Pancreas (tissue), 10 donors: ENCODE results near the gene PLCXD3. TPM values are rescaled to one million over a fixed set of nuclear protein-coding genes. Genes with fewer than 3 reads are reported as not detected.

Experiments used
- ATAC-seq, 4 donors: fragments of 200-7000 bp; cut with Tn5 transposase; one replicate each; pipeline versions ENCODE4 v1.8.0 to v1.9.1; 2020; ENCODE audit warnings: mild to moderate bottlenecking in 4 of 4, moderate library complexity in 4 of 4
- DNase-seq, 6 donors: peaks; one replicate each; pipeline ENCODE4 v3.0.0-alpha.2; 2020
- FAIRE-seq: peaks from 2 replicates; lab custom pipeline; 2012; peaks lifted over from hg19 to GRCh38; lab: Jason Lieb, UNC
- H3K27ac ChIP-seq, 4 donors: fragments of 200-600 bp; sonication (generic); 1 replicate in 3 of 4; 2 replicates in 1 of 4; pipeline versions ENCODE4 v1.5.0 to v1.8.0; 2020
- H3K27me3 ChIP-seq, 4 donors: fragments of 200-600 bp; one replicate each; pipeline ENCODE4 v1.8.0; 2021
- H3K36me3 ChIP-seq, 3 donors: fragments of 200-600 bp; sonication (generic) in 1 of 3; one replicate each; pipeline versions ENCODE4 v1.5.0 to v1.8.0; 2020 to 2021
- H3K4me1 ChIP-seq, 3 donors: fragments of 200-600 bp; one replicate each; pipeline ENCODE4 v1.8.0; 2021
- H3K4me3 ChIP-seq, 4 donors: fragments of 200-600 bp; sonication (generic) in 2 of 4; one replicate each; pipeline versions ENCODE4 v1.5.0 to v1.8.0; 2020 to 2021
- H3K9me3 ChIP-seq, 4 donors: fragments of 200-600 bp; one replicate each; pipeline ENCODE4 v1.8.0; 2021
- WGBS, 2 donors: extraction: QIAGEN DNeasy Blood & Tissue Kit; methylation state at CpG; one replicate each; pipeline ENCODE4 v1.1.7; 2013; 5-methylcytosine and 5-hydroxymethylcytosine counted together
- intact Hi-C, 3 donors: fragments of 100-400 bp; cut with DNase I; formaldehyde crosslinking; loops; one replicate each; pipeline versions ENCODE4 v1.11.1 to v1.14.2; 2022
- polyA plus RNA-seq, 2 donors: library from polyadenylated mRNA; stranded (reverse); fragments of 200-250 nt; gene quantifications; one replicate each; pipeline ENCODE4 v1.2.3, GENCODE V29; 2013
- total RNA-seq, 6 donors: library from RNA; stranded (reverse); fragmentation: NEBNext Ultra II Directional in 4 of 6; extraction: Animal tissue kit (Norgen Biotek cat#: 25700) in 4 of 6; gene quantifications; one replicate each; pipeline versions ENCODE4 v1.2.1 to v1.2.4, GENCODE V29; 2021 to 2023
- TF ChIP-seq, protein P1 (sequence below), 4 donors: fragments of 200-600 bp; sonication (generic) in 3 of 4; IDR thresholded peaks; one replicate each; pipeline versions ENCODE4 v1.5.0 to v1.8.0; 2021; ENCODE audit warnings: antibody characterized with exemption in 4 of 4
- donor health status: healthy with polysubstance abuse.
- donor health status: DM: no; HTN: no; CAD: no; lungs with moderate emphysema.
- donor health status: DM: no; HTN: no; CAD: no.
- donor health status: control.
- donor health status: control.
- donor health status: Bipolar disorder and iron deficiency.
- donor health status: DM: yes; HTN: yes; CAD: no.
- donor health status: DM: no; HTN: no; CAD: no.
- donor health status: DM: no; HTN: no; CAD: no.
- donor health status: DM: yes; HTN: yes; CAD: no.

The PLCXD3 gene
- total and polyA plus RNA-seq, 8 donors, result 0.79 to 14.2 (median 3.0) TPM

DNA sequence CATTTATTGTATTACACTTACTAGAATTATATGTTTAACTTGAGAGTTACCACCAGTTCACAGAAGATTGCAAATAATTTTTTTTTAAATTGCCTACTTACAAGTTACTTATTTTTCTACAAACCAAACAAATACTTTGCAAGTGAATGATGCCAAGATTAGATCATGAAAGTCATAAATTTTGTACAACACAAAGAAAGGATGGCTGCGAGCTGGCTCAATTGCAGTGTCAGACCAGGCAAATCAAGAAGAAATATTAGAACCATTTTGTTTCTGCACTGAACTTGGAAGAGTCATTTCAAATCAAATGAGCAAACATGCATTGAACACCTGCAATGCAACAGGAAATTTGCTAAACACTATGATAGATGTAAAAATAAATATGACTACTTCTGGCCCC is 97.3 kb downstream of the PLCXD3 start:
- TF ChIP-seq, protein P1, sequence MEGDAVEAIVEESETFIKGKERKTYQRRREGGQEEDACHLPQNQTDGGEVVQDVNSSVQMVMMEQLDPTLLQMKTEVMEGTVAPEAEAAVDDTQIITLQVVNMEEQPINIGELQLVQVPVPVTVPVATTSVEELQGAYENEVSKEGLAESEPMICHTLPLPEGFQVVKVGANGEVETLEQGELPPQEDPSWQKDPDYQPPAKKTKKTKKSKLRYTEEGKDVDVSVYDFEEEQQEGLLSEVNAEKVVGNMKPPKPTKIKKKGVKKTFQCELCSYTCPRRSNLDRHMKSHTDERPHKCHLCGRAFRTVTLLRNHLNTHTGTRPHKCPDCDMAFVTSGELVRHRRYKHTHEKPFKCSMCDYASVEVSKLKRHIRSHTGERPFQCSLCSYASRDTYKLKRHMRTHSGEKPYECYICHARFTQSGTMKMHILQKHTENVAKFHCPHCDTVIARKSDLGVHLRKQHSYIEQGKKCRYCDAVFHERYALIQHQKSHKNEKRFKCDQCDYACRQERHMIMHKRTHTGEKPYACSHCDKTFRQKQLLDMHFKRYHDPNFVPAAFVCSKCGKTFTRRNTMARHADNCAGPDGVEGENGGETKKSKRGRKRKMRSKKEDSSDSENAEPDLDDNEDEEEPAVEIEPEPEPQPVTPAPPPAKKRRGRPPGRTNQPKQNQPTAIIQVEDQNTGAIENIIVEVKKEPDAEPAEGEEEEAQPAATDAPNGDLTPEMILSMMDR (IDR thresholded peaks at IDR 0.05), result no peak
- Histone ChIP-seq H3K9me3 (no peaks in the 10 kb centered on the region), H3K4me1 (peaks cover 0 to 6% (median 0%) of the 10 kb centered on the region in 3 donors), H3K27ac (no peak overlapping the region), H3K27me3 (no peaks in the 10 kb centered on the region), H3K4me3 (no peak overlapping the region), H3K36me3 (no peaks in the 10 kb centered on the region)
- 68 to 73% methylated on average over 1 of the region's 1 CpG for WGBS, 2 donors
- DNase-seq, result no peak
- FAIRE-seq, result no peak
- intact Hi-C loops, result no loop called here
- ATAC-seq, result no peak

DNA sequence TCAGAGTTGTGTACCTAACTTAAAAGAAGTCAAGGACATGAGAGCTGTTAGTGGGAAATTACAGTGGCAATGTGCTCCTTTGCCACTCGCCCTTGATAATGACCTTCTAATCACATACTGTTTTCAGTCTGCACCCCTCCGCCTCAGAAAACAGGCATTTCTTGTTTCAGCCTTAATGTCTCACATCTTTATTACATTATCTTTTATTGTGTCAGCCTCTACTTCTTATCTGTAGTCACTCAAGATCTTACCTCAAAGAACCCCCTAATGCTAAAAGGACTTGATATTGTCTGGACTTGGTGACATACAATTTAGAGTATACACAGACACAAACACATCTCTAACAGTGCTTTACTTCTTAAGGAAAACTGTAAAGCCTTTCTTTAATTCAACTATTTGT is 97.9 kb downstream of the PLCXD3 start:
- H3K4me1 ChIP-seq, result peaks cover 0 to 6% (median 0%) of the 10 kb centered on the region in 3 donors
- H3K36me3 ChIP-seq, result no peaks in the 10 kb centered on the region
- ATAC-seq (no peak), FAIRE-seq (no peak), DNase-seq (no peak)
- no peaks in the 10 kb centered on the region for H3K27me3 ChIP-seq
- H3K4me3 ChIP-seq, result no peak overlapping the region
- intact Hi-C loops, result no loop called here
- 51 to 54% methylated on average over 2 of the region's 2 CpGs for WGBS, 2 donors
- H3K27ac ChIP-seq, result no peak overlapping the region
- no peaks in the 10 kb centered on the region for H3K9me3 ChIP-seq
- TF ChIP-seq, protein P1 (IDR thresholded peaks at IDR 0.05), result no peak

GRCh38 chr5:41410737-41411136 is 99.7 kb downstream of the PLCXD3 start:
- Histone ChIP-seq H3K27me3 (no peaks in the 10 kb centered on the region), H3K27ac (no peak overlapping the region), H3K4me1 (peaks cover under 1 to 12% (median 7%) of the 10 kb centered on the region in 3 donors), H3K4me3 (no peak overlapping the region), H3K36me3 (no peaks in the 10 kb centered on the region), H3K9me3 (no peaks in the 10 kb centered on the region)
- 66 to 69% methylated on average over 4 of the region's 4 CpGs for WGBS, 2 donors
- ATAC-seq (no peak), DNase-seq (no peak), FAIRE-seq (no peak)
- TF ChIP-seq, protein P1 (IDR thresholded peaks at IDR 0.05), result no peak
- intact Hi-C loops, result no loop called here

DNA sequence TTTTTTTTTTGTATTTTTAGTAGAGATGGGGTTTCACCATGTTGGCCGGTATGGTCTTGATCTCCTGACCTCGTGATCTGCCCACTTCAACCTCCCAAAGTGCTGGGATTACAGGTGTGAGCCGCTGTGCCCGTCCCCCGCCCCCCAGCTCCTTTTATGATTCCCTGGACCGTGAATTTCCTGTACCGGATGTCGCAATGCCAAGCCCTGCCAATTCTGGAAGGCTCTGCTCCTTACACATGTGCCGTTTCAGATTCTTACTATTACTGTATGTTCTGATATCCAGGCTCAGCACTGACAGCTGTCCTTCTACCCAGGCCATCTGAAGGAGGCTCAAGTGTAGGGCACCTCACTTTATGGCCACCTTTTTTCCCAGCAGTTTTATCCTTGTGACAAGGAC is 100.1 kb downstream of the PLCXD3 start:
- Histone ChIP-seq H3K4me3 (no peak overlapping the region), H3K27me3 (no peaks in the 10 kb centered on the region), H3K9me3 (no peaks in the 10 kb centered on the region), H3K4me1 (peaks cover 4 to 14% (median 7%) of the 10 kb centered on the region in 3 donors), H3K36me3 (no peaks in the 10 kb centered on the region), H3K27ac (no peak overlapping the region)
- ATAC-seq (no peak), FAIRE-seq (no peak), DNase-seq (no peak)
- 81 to 91% methylated on average over 9 of the region's 9 CpGs for WGBS, 2 donors
- intact Hi-C loops, result no loop called here
- TF ChIP-seq, protein P1 (IDR thresholded peaks at IDR 0.05), result no peak

- FAIRE-seq (no peak), DNase-seq (no peak), ATAC-seq (no peak)
- WGBS, 2 donors, result 83 to 84% methylated on average over 6 of the region's 6 CpGs
- H3K4me1 ChIP-seq, result peaks cover 7 to 14% (median 9%) of the 10 kb centered on the region in 3 donors
- intact Hi-C loops, result no loop called here
- H3K9me3 ChIP-seq, result no peaks in the 10 kb centered on the region
- H3K36me3 ChIP-seq, result no peaks in the 10 kb centered on the region
- TF ChIP-seq, protein P1 (IDR thresholded peaks at IDR 0.05), result no peak
- H3K27ac ChIP-seq, result no peak overlapping the region
- H3K4me3 ChIP-seq, result no peak overlapping the region
- H3K27me3 ChIP-seq, result no peaks in the 10 kb centered on the region
These were observed 101.5 kb downstream of the PLCXD3 start for GRCh38 chr5:41408676-41409443.
